PC-3 (cell line): ENCODE results near the gene PTPRD. TPM values are rescaled to one million over a fixed set of nuclear protein-coding genes. Genes with fewer than 3 reads are reported as not detected.

Experiments used
- ATAC-seq: fragments of 200-7000 bp; cut with Tn5 transposase; 2 replicates; pipeline ENCODE4 v1.9.1; 2020; ENCODE audit warnings: mild to moderate bottlenecking, moderate library complexity
- BruUV-seq: library from RNA; stranded (reverse); fragments of 400-500 nt; replicated peaks from 2 replicates; lab custom pipeline; 2021; lab: Mats Ljungman, UMichigan
- CTCF ChIA-PET: fragments of 300-600 bp; sonication (Branson Sonifier 250); formaldehyde crosslinking; loops from one replicate; lab custom pipeline; 2022; ENCODE audit warnings: antibody characterized with exemption; lab: Charles Lee
- POLR2A ChIA-PET: fragments of 300-600 bp; sonication (Branson Sonifier 250); formaldehyde crosslinking; loops from one replicate; lab custom pipeline; 2022; ENCODE audit warnings: antibody characterized with exemption; ENCODE audit not compliant: unreplicated experiment; lab: Charles Lee
- DNase-seq: peaks from one replicate; pipeline ENCODE4 v3.0.0-alpha.2; 2015
- H2AFZ ChIP-seq: fragments of 300-600 bp; sonication (generic); 2 replicates; pipeline ENCODE4 v1.6.0; 2016; ENCODE audit warnings: antibody characterized with exemption, low read length
- H3F3A ChIP-seq: fragments of 300-600 bp; sonication (generic); one replicate; pipeline ENCODE4 v1.6.0; 2017; ENCODE audit warnings: antibody characterized with exemption, low read length, control low read depth, mild to moderate bottlenecking; ENCODE audit not compliant: unreplicated experiment
- H3K27ac ChIP-seq: fragments of 300-600 bp; sonication (generic); 2 replicates; pipeline ENCODE4 v1.5.1; 2016; ENCODE audit warnings: mild to moderate bottlenecking, low read length
- H3K27me3 ChIP-seq: fragments of 300-600 bp; sonication (generic); 2 replicates; pipeline ENCODE4 v1.6.1; 2016; ENCODE audit warnings: low read length, mixed read lengths
- H3K36me3 ChIP-seq: fragments of 300-600 bp; sonication (generic); 2 replicates; pipeline ENCODE4 v1.6.1; 2016; ENCODE audit warnings: low read depth, mixed run types, low read length, mixed read lengths
- H3K4me1 ChIP-seq: fragments of 300-600 bp; sonication (generic); 2 replicates; pipeline ENCODE4 v1.5.1; 2016; ENCODE audit warnings: low read length; ENCODE audit not compliant: insufficient read depth
- H3K4me2 ChIP-seq: fragments of 300-600 bp; sonication (generic); 2 replicates; pipeline ENCODE4 v1.6.0; 2016; ENCODE audit warnings: low read length
- H3K4me3 ChIP-seq: fragments of 300-600 bp; sonication (generic); 2 replicates; pipeline ENCODE4 v1.5.1; 2016; ENCODE audit warnings: mild to moderate bottlenecking, low read length, mixed read lengths
- H3K79me2 ChIP-seq: fragments of 300-600 bp; sonication (generic); 2 replicates; pipeline ENCODE4 v1.6.1; 2017; ENCODE audit warnings: low read length, mixed read lengths
- H3K9ac ChIP-seq: fragments of 300-600 bp; sonication (generic); 2 replicates; pipeline ENCODE4 v1.6.0; 2016; ENCODE audit warnings: mild to moderate bottlenecking, low read length
- H3K9me2 ChIP-seq: fragments of 300-600 bp; sonication (generic); replicated peaks from 2 replicates; pipeline ENCODE4 v1.6.1; 2016; ENCODE audit warnings: mixed run types, low read length, mixed read lengths
- H3K9me3 ChIP-seq: fragments of 300-600 bp; sonication (generic); 2 replicates; pipeline ENCODE4 v1.6.1; 2016; ENCODE audit warnings: low read length, mixed read lengths
- H4K20me1 ChIP-seq: fragments of 300-600 bp; sonication (generic); 2 replicates; pipeline ENCODE4 v1.6.1; 2016; ENCODE audit warnings: low read length, mixed read lengths
- CTCF ChIP-seq: fragments of 300-600 bp; sonication (generic); conservative IDR thresholded peaks from 2 replicates; pipeline ENCODE4 v1.5.1; 2017; ENCODE audit warnings: antibody characterized with exemption, low read depth, mild to moderate bottlenecking, low read length
- EZH2 ChIP-seq: fragments of 300-600 bp; sonication (generic); IDR thresholded peaks from one replicate; pipeline ENCODE4 v1.6.1; 2017; ENCODE audit warnings: antibody characterized with exemption, mild to moderate bottlenecking, low read length; ENCODE audit not compliant: unreplicated experiment
- EZH2phosphoT487 ChIP-seq: fragments of 300-600 bp; sonication (generic); IDR thresholded peaks from 2 replicates; pipeline ENCODE4 v1.6.1; 2018; ENCODE audit warnings: mild to moderate bottlenecking, antibody characterized with exemption, low read length, borderline replicate concordance
- intact Hi-C: fragments of 100-400 bp; cut with micrococcal nuclease; formaldehyde crosslinking; loops from 2 replicates; pipeline ENCODE4 v1.9.0; 2023
- total RNA-seq: library from RNA; depleted of rRNA; stranded (reverse); fragments of >200 nt; gene quantifications from 2 replicates; pipeline ENCODE4 v1.2.3, GENCODE V29; 2014

PTPRD gene
- total RNA-seq, 1 experiment from 2014 or later = not detected

DNA sequence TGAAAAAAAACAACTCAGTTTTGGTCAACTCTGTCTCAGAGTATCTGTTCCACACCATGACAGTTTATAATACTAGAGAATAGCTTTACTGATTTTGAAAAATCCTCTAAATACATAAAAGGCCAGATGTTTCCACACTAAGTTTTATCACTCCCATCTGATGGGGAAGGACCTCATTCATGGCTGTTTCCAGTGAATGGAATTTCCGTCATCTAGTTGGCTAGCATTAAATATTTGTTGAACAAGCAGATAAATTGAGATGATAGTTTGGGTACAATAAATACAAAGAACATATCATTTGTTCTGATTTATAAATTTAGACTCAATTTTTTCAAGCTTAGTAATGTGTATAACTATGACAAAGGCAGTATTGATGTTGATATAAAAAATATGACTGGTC, 408.5 kb downstream of the PTPRD start:
- no peak overlapping the region for H3K27ac ChIP-seq
- no peaks in the 10 kb centered on the region for H3K79me2 ChIP-seq
- H3K9me2 ChIP-seq = no peaks in the 10 kb centered on the region
- H3K4me2 ChIP-seq = no peak overlapping the region
- intact Hi-C loops = no loop called here
- CTCF ChIA-PET = interaction anchor here (0.7 kb wide), 1 partner anchor 1109 kb away, joined by 5 read pairs; no protein-coding TSS in a partner anchor
- BruUV-seq = no TSS peak
- DNase-seq (no peak), ATAC-seq (no peak)
- H3F3A ChIP-seq = no peaks in the 10 kb centered on the region
- no peaks in the 10 kb centered on the region for H3K9me3 ChIP-seq
- no peak for TF ChIP-seq EZH2phosphoT487
- no peak for TF ChIP-seq CTCF
- TF ChIP-seq EZH2 = no peak
- no peak overlapping the region for H3K9ac ChIP-seq
- H3K4me3 ChIP-seq = no peak overlapping the region
- H3K36me3 ChIP-seq = no peaks in the 10 kb centered on the region
- no peaks in the 10 kb centered on the region for H3K4me1 ChIP-seq
- no peaks in the 10 kb centered on the region for H3K27me3 ChIP-seq
- H2AFZ ChIP-seq = no peak overlapping the region
- POLR2A ChIA-PET = no interaction called here
- no peaks in the 10 kb centered on the region for H4K20me1 ChIP-seq

DNA sequence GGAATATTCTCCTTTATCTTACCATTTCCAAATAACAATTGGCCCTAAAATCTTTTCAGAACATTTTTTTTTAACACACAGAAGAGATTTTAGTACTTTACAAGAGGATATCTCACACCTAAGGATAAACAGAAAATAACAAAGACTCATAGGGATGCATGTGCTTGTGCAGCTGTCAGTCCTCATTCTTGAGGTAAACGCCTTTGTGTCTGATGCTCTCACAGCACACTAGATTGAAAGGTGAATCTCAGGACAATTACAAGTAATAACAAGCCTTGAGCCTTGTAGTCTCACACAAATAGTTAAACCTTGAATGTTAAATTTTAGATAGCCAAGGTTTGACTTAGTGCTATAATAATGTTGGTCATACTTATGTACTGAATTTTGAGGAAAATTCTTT, 439.2 kb downstream of the PTPRD start:
- no TSS peak for BruUV-seq
- H3F3A ChIP-seq = no peaks in the 10 kb centered on the region

More for the DNA sequence above, 439.2 kb downstream of the PTPRD start:
- intact Hi-C loops = no loop called here
- H3K4me2 ChIP-seq = no peak overlapping the region
- no peak overlapping the region for H3K27ac ChIP-seq
- H4K20me1 ChIP-seq = no peaks in the 10 kb centered on the region
- ChIA-PET POLR2A (no interaction called here), CTCF (interaction anchor here (0.6 kb wide), 1 partner anchor 23 kb away, joined by 10 read pairs; no protein-coding TSS in a partner anchor)
- no peak overlapping the region for H3K4me3 ChIP-seq
- H3K9me2 ChIP-seq = no peaks in the 10 kb centered on the region
- ATAC-seq (no peak), DNase-seq (no peak)
- H3K36me3 ChIP-seq = no peaks in the 10 kb centered on the region
- no peak overlapping the region for H3K9ac ChIP-seq
- no peaks in the 10 kb centered on the region for H3K4me1 ChIP-seq
- no peak overlapping the region for H2AFZ ChIP-seq
- no peak for TF ChIP-seq CTCF
- no peak for TF ChIP-seq EZH2phosphoT487
- TF ChIP-seq EZH2 = no peak
- H3K79me2 ChIP-seq = no peaks in the 10 kb centered on the region
- no peaks in the 10 kb centered on the region for H3K27me3 ChIP-seq
- H3K9me3 ChIP-seq = no peaks in the 10 kb centered on the region
